Measurements from ENCODE around the gene CYP2A6.
"Not testable (repeated sequence)": the region's sequence is repeated elsewhere in the genome, so short reads cannot be mapped to it uniquely, and the experiment has no call there.

The CYP2A6 gene, protein sequence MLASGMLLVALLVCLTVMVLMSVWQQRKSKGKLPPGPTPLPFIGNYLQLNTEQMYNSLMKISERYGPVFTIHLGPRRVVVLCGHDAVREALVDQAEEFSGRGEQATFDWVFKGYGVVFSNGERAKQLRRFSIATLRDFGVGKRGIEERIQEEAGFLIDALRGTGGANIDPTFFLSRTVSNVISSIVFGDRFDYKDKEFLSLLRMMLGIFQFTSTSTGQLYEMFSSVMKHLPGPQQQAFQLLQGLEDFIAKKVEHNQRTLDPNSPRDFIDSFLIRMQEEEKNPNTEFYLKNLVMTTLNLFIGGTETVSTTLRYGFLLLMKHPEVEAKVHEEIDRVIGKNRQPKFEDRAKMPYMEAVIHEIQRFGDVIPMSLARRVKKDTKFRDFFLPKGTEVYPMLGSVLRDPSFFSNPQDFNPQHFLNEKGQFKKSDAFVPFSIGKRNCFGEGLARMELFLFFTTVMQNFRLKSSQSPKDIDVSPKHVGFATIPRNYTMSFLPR

DNA sequence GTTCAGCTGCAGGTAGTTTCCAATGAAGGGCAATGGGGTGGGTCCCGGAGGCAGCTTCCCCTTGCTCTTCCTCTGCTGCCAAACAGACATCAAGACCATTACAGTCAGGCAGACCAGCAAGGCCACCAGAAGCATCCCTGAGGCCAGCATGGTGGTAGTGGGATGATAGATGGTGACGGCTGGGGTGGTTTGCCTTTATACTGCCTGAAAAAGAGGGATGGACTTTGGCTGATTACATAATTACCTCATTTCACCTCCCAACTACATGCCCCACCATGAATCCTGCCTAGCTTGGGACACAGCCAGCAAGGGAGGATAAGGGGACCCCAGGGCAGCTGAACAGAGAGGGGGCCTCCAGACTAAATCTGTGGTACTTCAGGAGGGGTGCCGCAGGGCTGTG, at the start of gene CYP2A6:
CYP2A6 (minus strand) TSS at position 171 of the 400 bp plus-strand sequence; CDS start at position 150, 21 bp downstream.
- DNase-seq = not testable (repeated sequence)

DNA sequence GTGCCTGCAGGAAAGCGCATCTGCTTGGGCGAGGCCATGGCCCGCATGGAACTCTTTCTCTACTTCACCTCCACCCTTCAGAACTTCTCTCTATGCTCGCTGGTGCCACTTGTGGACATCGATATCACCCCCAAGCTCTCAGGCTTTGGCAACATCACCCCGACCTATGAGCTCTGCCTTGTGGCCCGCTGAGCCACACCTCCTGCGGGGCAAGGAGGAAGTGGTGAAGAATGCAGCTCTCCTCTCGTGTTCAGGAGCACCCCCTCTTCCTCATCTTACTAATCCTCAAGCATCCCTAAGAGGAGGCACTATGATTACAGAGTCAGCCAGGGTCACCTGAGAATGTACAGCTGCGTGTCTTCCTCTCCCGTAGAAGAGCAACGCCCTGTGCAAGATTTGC, 49.7 kb upstream of the CYP2A6 start:
- DNase-seq = not testable (repeated sequence)

DNA sequence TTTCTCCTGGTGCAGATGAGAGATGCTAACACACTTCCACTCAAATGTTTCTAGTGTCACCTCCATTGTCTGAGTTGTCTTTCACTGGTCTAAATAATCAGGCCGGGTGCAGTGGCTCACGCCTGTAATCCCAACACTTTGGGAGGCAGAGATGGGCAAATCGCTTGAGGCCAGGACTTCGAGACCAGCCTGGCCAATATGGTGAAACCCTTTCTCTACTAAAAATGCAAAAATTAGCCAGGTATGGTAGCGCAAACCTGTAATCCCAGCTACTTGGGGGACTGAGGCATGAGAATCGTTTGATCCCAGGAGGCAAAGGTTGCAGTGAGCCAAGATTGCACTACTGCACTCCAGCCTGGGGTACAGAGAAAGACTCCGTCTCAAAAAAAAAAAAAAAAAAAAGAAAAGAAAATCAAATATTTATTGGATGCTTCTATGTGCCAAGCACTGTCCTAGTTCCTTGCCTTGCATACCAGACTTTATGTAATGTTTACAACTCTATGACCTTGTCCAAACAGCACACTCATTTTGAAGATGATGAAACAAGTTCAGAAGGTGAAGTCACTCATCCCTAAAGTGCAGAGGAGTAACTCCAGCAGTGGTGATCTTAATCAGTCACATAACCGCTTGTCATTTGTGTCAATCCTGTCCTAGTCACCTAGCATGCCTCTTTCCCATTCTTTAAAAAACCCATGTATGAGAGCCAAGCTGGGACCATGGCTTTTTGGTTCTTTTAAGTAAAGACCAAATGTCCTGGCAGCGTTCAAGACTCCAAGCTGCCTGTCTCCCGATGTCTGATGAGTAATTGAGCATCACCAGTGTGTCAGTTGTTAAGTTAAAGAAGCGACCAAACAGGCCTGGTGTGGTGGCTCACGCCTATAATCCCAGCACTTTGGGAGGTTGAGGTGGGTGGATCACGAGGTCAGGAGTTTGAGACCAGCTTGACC, 46.9 kb upstream of the CYP2A6 start:
- DNase-seq = not testable (repeated sequence)

DNA sequence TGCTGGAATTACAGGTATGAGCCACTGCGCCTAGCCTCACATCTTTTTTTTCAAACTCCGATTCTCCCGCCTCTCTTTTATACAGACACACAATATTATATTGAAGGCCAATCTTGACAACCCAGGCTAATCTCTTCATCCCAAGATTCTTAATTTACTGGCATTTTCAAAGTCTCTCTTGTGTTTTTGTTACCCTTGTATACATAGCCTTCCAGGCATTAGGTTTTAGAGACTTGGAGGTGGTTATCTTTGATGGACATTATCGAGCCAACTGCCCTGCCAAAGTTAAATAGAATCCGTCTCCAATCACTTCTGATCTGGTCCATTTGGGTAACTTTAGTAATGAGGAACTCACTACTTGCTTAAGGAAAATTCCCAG, 46.2 kb upstream of the CYP2A6 start:
- no peak for DNase-seq

DNA sequence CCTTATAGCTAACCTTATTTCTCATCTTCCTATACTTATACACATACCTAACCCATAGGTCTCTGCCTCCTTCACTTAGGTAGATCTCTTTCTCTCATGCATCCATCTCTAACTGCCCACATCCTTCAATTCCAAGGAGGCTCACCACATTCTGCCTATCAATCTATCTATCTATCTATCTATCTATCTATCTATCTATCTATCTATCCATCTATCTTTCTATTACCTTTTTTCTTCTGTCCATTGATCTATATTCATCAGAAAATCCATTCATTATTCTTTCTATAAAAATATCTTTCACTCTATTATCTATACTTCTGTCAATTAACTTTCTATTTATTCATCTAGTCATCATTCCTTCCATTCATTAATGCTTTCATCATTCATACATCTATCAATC, 42.9 kb upstream of the CYP2A6 start:
- no peak for DNase-seq

DNA sequence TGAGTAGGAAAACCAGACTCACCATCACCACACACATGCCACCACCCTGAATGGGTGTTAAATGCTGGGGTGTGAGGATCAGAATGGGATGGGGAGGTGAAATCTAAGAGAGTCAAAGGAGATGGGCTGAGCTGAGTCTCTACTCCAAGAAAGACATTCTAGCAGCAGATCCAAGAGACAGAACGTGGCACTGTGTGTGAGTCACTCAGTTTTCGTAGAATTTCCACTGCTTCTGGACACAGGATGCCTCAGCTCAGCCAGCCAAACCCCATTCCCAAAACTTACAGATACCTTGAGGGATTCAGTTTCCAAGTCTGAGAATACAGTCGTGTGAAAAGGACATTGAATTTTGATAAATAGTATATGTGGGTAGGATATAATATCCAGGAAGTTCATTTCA, 39.1 kb upstream of the CYP2A6 start:
- no peak for DNase-seq

DNA sequence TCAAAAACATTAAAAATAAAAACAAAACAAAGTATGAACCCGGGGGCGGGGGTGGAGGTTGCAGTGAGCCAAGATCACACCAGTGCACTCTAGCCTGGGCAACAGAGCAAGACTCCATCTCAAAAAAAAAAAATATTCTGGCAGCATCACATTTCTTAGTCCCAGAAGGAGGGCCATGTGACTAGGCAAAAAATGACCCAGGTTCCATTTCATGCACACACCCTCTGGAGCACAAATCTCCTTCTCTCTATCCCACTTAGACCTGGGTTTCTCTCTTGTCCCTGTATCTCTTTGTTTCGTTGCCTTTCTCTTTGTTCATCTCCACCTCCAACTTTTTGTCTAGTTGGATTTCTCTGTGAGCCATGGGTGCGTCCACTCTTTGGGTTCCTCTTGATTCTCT, 37.9 kb upstream of the CYP2A6 start:
- DNase-seq = no peak

DNA sequence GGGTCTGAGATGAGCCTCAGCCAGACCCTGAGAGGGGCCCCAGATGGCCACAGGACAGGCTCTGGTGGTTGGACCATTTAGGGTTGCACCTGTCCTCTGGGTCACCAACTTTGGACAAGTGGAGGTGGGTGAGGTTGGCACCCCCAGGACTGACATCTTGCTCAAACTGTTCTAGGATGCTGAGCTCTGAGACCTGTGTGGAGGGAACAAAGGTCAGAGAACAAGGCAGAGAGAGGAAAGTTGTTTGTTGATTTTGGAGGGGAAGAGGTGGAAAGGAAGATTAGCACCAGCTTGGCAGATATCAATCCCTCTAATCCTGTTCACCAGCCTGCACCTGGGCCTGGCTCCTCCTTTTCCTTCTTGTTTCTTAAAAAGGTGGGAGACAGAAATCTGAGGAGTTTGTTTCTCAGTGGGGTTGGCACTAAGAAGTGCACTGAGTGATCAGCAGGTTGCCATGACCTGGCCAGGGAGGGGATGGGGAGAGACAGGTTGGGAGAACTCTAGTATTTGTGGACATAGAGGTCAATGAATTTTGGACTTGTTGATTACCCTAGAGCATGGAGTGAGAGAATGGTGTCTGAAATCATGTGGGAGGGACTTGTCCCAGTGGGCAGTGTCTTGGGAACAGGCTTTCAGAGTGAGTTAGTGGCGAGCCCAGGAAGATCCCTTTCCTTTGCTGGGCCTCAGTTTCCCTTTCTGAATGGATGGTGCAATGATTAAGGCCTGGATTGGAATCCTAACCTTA, 34.1 kb upstream of the CYP2A6 start:
- not testable (repeated sequence) for DNase-seq

DNA sequence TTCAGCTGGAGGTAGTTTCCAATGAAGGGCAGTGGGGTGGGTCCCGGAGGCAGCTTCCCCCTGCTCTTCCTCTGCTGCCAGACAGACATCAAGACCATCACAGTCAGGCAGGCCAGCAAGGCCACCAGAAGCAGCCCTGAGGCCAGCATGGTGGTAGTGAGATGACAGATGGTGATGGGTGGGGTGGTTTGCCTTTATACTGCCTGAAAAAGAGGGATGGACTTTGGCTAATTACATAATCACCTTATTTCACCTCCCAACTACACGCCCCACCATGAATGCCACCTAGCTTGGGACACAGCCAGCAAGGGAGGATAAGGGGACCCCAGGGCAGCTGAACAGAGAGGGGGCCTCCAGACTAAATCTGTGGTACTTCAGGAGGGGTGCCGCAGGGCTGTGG, 31.8 kb upstream of the CYP2A6 start, which contains the start of gene CYP2A7:
CYP2A7 (minus strand) TSS at position 170 of the 400 bp plus-strand sequence; CDS start at position 149, 21 bp downstream.
- not testable (repeated sequence) for DNase-seq

DNA sequence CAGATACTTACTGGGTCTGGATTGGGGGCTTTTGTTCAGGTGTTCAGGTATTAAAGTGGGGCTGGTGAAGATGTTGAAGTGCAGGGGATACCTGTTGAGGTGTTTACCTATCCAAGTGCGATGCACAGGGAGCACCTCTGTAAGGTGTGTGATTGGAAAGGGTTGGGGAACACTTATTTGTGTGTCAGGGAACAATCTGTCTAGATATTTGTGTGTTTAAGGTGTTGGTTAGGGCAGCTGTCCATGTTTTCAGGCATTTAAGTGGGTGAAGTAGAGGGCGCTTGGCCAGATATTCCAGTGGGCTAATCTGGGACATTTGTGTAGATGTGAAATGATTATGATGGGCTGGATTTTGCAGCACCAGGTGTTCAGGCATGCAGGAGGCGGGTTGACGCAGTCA, 29.1 kb upstream of the CYP2A6 start:
- DNase-seq = not testable (repeated sequence)

DNA sequence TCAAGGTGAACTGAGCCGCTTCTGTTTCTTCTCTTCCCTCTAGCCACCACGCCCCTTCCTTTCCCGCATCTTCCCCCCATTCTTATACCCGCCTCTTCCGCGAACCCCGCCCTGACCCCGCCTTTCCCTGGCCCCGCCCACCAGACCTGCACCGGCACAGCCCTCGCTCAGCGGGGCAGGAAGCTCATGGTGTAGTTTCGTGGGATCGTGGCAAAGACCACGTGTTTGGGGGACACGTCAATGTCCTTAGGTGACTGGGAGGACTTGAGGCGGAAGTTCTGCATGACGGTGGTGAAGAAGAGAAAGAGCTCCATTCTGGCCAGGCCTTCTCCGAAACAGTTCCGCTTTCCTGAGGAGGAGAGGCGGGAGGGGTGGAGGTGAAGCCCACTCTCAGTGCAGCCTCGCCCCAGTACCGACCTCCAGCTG, 25.3 kb upstream of the CYP2A6 start:
- peak; percentile 82 for DNase-seq

DNA sequence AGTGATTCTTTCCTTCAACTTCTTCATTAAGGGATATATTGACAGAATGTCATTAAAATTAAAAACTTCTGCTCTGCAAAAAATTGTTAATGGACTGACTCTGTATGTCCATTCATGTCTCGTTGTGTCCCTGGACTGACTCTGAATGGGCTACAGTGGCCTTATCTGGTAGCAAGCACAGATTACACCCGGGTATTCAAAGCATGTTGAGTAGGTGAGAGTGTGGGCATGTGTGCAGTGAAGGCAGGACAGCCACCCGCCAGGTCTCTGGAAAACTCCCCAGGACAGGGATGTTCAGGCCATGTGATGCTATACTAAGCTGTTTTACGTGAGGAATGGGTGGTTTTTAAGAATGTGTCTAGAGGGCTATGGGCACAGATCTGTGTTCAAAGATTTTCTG, 24.6 kb upstream of the CYP2A6 start:
- DNase-seq = not testable (repeated sequence)

DNA sequence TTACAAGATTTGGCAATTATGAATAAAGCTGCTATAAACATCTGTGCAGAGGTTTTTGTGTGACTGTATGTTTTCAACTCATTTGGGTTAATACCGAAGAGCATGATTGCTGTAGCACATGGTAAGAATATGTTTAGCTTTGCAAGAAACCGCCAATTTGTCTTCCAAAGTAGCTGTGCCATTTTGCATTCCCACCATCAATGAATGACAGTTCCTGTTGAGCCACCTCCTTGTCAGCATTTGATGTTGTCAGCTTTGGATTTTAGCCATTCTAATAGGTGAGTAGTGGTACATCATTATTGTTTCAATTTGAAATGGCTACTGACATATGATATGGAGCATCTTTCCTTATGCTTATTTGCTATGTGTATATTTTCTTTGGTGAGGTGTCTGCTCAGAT, 23.6 kb upstream of the CYP2A6 start:
- not testable (repeated sequence) for DNase-seq

DNA sequence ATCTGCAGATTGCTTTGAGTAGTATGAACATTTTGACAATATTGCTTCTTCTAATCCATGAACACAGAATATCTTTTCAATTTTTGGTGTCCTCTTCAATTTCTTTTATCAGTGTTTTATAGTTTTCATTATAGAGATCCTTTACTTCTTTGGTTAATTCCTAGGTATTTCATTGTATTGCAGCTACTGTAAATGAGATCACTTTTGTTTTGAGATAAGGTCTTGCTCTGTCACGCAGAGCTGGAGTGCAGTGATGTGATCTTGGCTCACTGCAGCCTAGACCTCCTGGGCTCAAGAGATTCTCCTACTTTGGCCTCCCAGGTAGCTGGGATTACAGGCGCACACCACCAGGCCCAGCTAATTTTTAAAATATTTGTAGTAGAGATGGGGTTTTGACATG, 22.0 kb upstream of the CYP2A6 start:
- no peak for DNase-seq

DNA sequence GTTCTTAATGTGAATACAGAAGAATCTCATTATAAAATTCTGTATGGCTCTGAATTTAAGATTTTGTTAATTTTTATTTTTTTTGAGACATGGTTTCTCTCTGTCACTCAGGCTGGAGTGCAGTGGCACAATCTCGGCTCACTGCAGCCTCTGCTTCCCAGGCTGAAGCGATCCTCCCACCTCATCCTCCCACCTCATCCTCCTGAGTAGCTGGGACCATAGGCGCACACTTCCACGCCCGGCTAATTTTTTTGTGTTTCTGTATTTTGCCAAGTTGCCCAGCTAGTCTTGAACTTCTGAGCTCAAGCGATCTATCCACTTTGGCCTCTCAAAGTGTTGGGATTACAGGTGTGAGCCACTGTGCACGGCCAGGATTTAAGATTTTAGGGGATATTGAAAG, 17.5 kb upstream of the CYP2A6 start:
- DNase-seq = no peak

DNA sequence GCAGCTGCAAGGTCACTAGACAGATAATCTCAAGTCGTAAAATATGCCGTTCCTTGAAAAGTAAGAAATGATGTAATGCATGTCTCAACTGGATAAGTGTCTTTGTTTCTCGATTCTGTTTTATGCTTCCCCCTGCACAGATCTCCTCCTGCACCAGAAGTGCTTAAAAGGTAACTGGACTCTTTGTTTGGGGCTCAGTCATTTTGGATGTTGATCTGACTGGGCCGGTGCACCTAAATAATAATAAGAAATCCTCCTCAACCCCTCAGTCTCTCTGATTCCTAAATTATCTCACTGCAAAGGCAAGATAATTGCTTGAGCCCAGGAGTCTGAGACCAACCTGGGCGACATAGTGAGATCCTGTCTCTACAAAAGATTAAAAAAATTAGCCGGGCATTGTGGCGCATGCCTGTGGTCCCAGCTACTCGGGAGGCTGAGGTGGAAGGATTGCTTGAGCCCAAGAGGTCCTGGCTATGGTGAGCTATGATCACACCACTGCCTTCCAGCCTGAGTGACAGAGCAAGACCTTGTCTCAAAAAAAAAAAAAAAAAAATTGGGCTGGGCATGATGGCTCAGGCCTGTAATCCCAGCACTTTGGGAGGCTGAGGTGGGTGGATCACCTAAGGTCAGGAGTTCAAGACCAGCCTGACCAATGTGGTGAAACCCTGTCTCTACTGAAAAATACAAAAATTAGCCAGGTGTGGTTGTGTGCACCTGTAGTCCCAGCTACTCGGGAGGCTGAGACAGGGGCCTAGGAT, 14.7 kb upstream of the CYP2A6 start:
- not testable (repeated sequence) for DNase-seq

DNA sequence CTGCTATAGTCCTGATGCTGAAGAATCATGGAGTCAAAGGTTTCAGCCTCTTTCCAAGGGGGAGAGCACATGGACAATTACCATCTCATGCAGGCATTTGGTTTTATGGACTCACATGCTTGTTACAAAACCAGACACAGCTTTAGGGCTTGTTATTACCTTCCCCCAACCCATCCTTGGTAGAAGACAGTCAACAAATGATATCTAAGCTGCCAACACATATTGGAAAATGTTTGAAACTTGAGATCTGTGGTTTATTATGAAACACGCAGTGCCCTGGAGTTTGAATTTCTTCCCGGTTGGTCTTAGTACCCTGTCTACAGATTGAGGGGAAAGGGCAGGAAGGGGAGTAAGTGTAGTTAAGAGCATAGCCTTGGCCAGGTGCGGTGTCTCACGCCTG, 12.5 kb upstream of the CYP2A6 start:
- no peak for DNase-seq

DNA sequence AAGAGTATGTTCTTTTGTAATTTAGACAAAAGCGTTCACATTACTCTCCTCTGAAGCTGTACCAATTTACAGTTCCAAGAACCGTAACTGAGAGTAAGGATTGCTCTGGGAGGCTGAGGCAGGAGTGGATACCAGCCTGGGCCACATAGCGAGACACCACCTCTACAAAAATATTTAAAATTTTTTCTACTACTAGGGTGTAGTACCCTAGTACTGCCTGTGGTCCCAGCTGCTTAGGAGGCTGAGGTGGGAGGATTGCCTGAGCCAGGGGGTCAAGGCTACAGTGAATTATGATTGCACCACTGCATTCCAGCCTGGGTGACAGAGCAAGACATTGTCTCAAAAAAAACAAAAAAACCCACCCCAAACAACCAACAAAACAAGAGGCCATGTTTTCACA, 12.1 kb upstream of the CYP2A6 start:
- DNase-seq = no peak

DNA sequence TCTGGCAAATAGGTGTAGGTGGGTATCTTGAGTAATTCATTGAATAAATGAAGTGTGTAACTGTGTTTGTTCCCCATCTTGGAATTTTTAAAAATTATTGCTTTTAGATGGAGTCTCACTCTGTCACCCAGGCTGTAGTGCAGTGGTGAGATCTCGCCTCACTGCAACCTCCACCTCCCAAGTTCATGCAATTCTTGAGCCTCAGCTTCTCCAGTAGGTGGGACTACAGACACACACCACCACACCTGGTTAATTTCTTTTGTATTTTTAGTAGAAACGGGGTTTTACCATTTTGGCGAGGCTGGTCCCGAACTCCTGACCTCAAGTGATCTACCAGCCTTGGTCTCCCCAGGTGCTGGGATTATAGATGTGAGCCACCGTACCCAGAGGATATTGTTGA, 7.9 kb upstream of the CYP2A6 start:
- no peak for DNase-seq

DNA sequence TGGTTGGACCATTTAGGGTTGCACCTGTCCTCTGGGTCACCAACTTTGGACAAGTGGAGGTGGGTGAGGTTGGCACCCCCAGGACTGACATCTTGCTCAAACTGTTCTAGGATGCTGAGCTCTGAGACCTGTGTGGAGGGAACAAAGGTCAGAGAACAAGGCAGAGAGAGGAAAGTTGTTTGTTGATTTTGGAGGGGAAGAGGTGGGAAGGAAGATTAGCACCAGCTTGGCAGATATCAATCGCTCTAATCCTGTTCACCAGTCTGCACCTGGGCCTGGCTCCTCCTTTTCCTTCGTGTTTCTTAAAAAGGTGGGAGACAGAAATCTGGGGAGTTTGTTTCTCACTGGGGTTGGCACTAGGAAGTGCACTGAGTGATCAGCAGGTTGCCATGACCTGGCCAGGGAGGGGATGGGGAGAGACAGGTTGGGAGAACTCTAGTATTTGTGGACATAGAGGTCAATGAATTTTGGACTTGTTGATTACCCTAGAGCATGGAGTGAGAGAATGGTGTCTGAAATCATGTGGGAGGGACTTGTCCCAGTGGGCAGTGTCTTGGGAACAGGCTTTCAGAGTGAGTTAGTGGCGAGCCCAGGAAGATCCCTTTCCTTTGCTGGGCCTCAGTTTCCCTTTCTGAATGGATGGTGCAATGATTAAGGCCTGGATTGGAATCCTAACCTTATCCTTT, 2.4 kb upstream of the CYP2A6 start:
- not testable (repeated sequence) for DNase-seq

DNA sequence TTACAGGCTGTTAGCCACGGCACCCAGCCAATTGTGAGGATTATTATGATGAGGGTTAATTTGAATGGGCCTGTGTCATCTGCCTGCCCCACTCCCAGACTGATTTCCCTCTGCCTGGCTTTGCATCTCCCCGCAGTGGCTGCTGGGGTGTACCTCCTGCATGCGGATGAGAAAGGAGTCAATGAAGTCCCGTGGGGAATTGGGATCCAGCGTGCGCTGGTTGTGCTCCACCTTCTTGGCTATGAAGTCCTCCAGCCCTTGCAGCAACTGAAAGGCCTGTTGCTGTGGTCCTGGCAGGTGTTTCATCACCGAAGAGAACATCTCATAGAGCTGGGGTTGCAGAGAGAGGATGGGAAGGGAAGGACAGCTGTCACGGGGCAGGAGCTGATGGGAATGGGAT, 3.5 kb downstream of the CYP2A6 start:
- DNase-seq = not testable (repeated sequence)
